DOHH2 (cell line): ENCODE data around the gene HSPG2.
"Not testable (repeated sequence)": the region's sequence is repeated elsewhere in the genome, so short reads cannot be mapped to it uniquely, and the experiment has no call there.

Experiments
- H3F3A ChIP-seq: fragments of 200-600 bp; sonication (generic), shearing (Covaris generic); 2 replicates; pipeline ENCODE4 v1.6.0; 2016; ENCODE audit warnings: antibody characterized with exemption, mild to moderate bottlenecking; ENCODE audit not compliant: control insufficient read depth, insufficient read depth
- H3K27ac ChIP-seq: fragments of 200-600 bp; sonication (generic); 2 replicates; pipeline ENCODE4 v1.5.1; 2014; ENCODE audit warnings: low read depth, mild to moderate bottlenecking, low read length, moderate library complexity
- H3K27me3 ChIP-seq: fragments of 200-600 bp; sonication (generic); 2 replicates; pipeline ENCODE4 v1.6.1; 2014; ENCODE audit warnings: mild to moderate bottlenecking, low read length, mixed read lengths; ENCODE audit not compliant: control insufficient read depth
- H3K36me3 ChIP-seq: fragments of 200-600 bp; sonication (generic); 2 replicates; pipeline ENCODE4 v1.6.1; 2014; ENCODE audit warnings: mild to moderate bottlenecking, low read length, moderate library complexity, mixed read lengths; ENCODE audit not compliant: control insufficient read depth
- H3K4me1 ChIP-seq: fragments of 200-600 bp; sonication (generic); 2 replicates; pipeline ENCODE4 v1.6.1; 2014; ENCODE audit warnings: mild to moderate bottlenecking, low read length, mixed read lengths; ENCODE audit not compliant: control insufficient read depth
- H3K4me2 ChIP-seq: fragments of 200-600 bp; sonication (generic); 2 replicates; pipeline ENCODE4 v1.6.0; 2014; ENCODE audit warnings: mild to moderate bottlenecking, low read length, moderate library complexity
- H3K4me3 ChIP-seq: fragments of 200-600 bp; sonication (generic); 2 replicates; pipeline ENCODE4 v1.5.1; 2014; ENCODE audit warnings: mild to moderate bottlenecking, low read length, mixed read lengths
- H3K79me2 ChIP-seq: fragments of 200-600 bp; sonication (generic); 2 replicates; pipeline ENCODE4 v1.6.1; 2014; ENCODE audit warnings: mild to moderate bottlenecking, low read length, mixed read lengths; ENCODE audit not compliant: control insufficient read depth
- H3K9me2 ChIP-seq: fragments of 200-600 bp; sonication (generic); replicated peaks from 2 replicates; pipeline ENCODE4 v1.6.1; 2014; ENCODE audit warnings: mild to moderate bottlenecking, low read length, mixed read lengths; ENCODE audit not compliant: control insufficient read depth
- H3K9me3 ChIP-seq: fragments of 200-600 bp; sonication (generic); 2 replicates; pipeline ENCODE4 v1.6.1; 2014; ENCODE audit warnings: antibody characterized with exemption, low read length, mixed read lengths; ENCODE audit not compliant: control insufficient read depth, insufficient read depth
- H4K20me1 ChIP-seq: fragments of 200-600 bp; sonication (generic); 2 replicates; pipeline ENCODE4 v1.6.0; 2014; ENCODE audit warnings: low read depth, mild to moderate bottlenecking, antibody characterized with exemption, low read length, moderate library complexity; ENCODE audit not compliant: control insufficient read depth, insufficient read depth
- CTCF ChIP-seq: fragments of 200-600 bp; sonication (generic); IDR thresholded peaks from one replicate; pipeline ENCODE4 v1.5.1; 2014; ENCODE audit warnings: antibody characterized with exemption, mild to moderate bottlenecking, low read depth, low read length; ENCODE audit not compliant: poor library complexity, severe bottlenecking
- EZH2phosphoT487 ChIP-seq: fragments of 200-600 bp; sonication (generic); IDR thresholded peaks from 2 replicates; pipeline ENCODE4 v1.6.1; 2017; ENCODE audit warnings: borderline replicate concordance, mild to moderate bottlenecking, antibody characterized with exemption, low read length, moderate library complexity, mixed read lengths

HSPG2 gene

GRCh38 chr1:21779613-21780521 is 157.2 kb downstream of the HSPG2 start:
- Histone ChIP-seq H3K27ac (no peak overlapping the region), H3F3A (0 out of 2 replicates have a peak, but pooled peaks cover 5% of the 10 kb centered on the region), H3K27me3 (no peaks in the 10 kb centered on the region), H3K9me3 (no peaks in the 10 kb centered on the region), H3K4me1 (peaks cover 39% of the 10 kb centered on the region), H3K36me3 (peaks cover 10% of the 10 kb centered on the region), H3K4me2 (peak overlapping the region; percentile 56), H3K79me2 (peaks cover 80% of the 10 kb centered on the region), H4K20me1 (peaks cover 10% of the 10 kb centered on the region), H3K4me3 (peak overlapping the region; percentile 40), H3K9me2 (no peaks in the 10 kb centered on the region)
- TF ChIP-seq EZH2phosphoT487 (no peak), CTCF (no peak)

- Histone ChIP-seq H3K9me3 (no peaks in the 10 kb centered on the region), H3K4me3 (no peak overlapping the region), H3K27ac (no peak overlapping the region), H3K27me3 (no peaks in the 10 kb centered on the region), H3K79me2 (peaks cover 95% of the 10 kb centered on the region), H3F3A (0 out of 2 replicates have a peak, but pooled peaks cover 5% of the 10 kb centered on the region), H3K36me3 (peaks cover 10% of the 10 kb centered on the region), H4K20me1 (peaks cover 13% of the 10 kb centered on the region), H3K4me2 (no peak overlapping the region), H3K4me1 (peaks cover 44% of the 10 kb centered on the region), H3K9me2 (no peaks in the 10 kb centered on the region)
- TF ChIP-seq CTCF (no peak), EZH2phosphoT487 (no peak)
These were observed 158.7 kb downstream of the HSPG2 start for GRCh38 chr1:21778405-21778727.

DNA sequence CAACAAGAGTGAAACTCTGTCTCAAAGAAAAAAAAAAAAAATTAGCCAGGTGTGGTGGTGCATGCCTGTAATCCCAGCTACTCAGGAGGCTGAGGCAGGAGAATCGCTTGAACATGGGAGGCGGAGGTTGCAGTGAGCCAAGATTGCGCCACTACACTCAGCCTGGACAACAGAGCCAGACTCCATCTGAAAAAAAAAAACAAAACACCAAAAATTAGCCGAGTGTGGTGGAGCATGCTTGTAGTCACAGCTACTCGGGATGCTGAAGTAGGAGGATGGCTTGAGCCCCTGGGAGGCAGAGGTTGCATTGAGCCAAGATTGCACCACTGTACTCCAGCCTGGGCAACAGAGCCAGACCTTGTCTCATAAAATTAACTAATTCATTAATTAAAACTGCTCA is 160.2 kb downstream of the HSPG2 start:
- H3K27ac ChIP-seq, H3K27me3 ChIP-seq, H3K36me3 ChIP-seq, H3K9me2 ChIP-seq, H3F3A ChIP-seq, H3K4me3 ChIP-seq, H3K9me3 ChIP-seq, H3K4me2 ChIP-seq: not testable (repeated sequence)
- peaks cover 99% of the 10 kb centered on the region for H3K79me2 ChIP-seq
- peaks cover 13% of the 10 kb centered on the region for H4K20me1 ChIP-seq
- peaks cover 48% of the 10 kb centered on the region for H3K4me1 ChIP-seq

GRCh38 chr1:21775985-21776562 is 161.0 kb downstream of the HSPG2 start:
- Histone ChIP-seq H3K27ac (no peak overlapping the region), H4K20me1 (peaks cover 13% of the 10 kb centered on the region), H3K4me1 (peaks cover 44% of the 10 kb centered on the region), H3K4me2 (no peak overlapping the region), H3K36me3 (peaks cover 4% of the 10 kb centered on the region; the same call in 1 of the 2 replicates), H3K27me3 (no peaks in the 10 kb centered on the region), H3K9me3 (no peaks in the 10 kb centered on the region), H3K79me2 (peaks cover 99% of the 10 kb centered on the region), H3K9me2 (no peaks in the 10 kb centered on the region), H3K4me3 (no peak overlapping the region), H3F3A (0 out of 2 replicates have a peak, but pooled peaks cover 3% of the 10 kb centered on the region)
- TF ChIP-seq EZH2phosphoT487 (no peak), CTCF (no peak)
